ENCODE measurements around the gene KLK3. TPM values are rescaled to one million over a fixed set of nuclear protein-coding genes. Genes with fewer than 3 reads are reported as not detected.

KLK3 gene
- total RNA-seq, 1 experiment from 2014 or later = not detected

DNA sequence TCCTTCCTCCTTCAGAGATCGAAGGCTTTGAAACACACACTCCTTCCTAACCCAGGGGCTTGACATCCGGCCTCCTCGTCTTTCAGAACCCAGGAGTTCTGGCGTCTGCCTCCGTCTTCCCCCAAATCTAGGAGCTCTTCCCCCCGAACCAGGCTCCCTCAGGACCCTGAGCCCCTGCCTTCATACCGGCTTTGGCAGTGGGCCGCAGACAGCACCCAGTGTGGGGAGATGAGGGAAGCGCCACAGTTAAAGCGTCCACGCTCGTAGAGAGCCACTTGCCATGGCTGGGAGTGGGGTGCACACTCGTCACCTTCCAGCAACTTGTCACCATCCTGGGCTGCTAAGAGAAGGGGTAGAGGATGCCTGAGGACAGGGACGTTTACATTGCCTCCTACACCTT is 27.2 kb upstream of the KLK3 start:
- in situ Hi-C loops (cut with HindIII; ENCODE audit: low pct_unique_long_range_greater_than_20kb, low sequenced_read_pairs) = no loop called here
- no peak for DNase-seq (ENCODE audit: low read depth)

DNA sequence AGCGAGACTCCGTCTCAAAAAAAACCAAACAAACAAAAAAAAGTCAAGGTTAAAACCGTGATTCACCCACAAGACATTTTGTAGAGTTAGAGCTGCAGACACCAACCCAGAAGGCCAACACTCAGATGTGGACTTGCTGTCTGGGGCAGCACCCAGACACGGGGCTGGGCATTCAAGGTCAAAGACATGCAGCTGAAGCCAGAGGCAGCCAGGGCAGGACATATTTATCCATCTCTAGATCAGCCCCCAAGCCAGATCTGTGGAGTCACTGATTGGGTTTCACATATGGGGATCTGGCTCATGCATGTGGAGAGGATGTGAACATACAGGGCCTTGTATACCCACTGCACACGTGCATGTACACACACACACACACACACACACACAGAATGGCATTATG is 24.9 kb upstream of the KLK3 start:
- in situ Hi-C loops (cut with HindIII; ENCODE audit: low pct_unique_long_range_greater_than_20kb, low sequenced_read_pairs) = no loop called here
- DNase-seq (ENCODE audit: low read depth) = peak; percentile 31

DNA sequence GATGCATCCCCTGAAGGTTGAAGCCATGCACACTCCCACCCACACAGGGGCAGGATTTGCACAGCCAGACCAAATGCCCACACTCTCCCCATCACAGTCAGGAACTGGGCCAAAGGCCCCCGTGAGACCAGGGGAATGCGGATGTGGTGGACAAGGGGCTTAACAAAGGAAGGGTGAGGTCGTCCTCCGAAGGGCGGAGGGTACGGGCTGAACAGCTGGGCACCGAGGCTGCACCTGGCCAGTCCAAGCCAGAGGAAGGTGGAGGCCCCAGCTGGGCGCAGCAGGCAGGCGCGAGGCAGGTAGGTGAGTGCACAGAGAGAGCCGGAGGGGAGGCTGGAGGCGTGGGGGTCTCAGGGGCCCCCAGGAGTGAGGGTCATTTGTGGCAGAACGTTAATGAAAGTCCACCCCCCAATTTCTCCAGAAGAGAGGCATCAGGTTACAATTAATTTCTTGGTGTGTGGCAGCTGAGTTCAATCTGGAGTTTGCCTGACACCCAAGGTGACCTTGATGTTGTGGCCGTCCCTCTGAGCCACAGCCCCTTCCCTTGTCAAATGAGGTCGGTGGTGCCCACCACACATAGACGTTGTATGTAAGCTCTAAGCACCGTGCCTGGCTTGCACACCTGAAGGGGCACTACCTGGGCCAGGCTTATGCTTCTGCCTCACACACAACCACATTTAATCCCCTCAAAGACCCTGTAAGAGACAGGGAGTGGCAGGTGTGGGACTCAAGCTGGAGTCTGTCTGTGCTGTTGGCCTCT is 24.3 kb upstream of the KLK3 start:
- in situ Hi-C loops (cut with HindIII; ENCODE audit: low pct_unique_long_range_greater_than_20kb, low sequenced_read_pairs) = no loop called here
- no peak for DNase-seq (ENCODE audit: low read depth)

DNA sequence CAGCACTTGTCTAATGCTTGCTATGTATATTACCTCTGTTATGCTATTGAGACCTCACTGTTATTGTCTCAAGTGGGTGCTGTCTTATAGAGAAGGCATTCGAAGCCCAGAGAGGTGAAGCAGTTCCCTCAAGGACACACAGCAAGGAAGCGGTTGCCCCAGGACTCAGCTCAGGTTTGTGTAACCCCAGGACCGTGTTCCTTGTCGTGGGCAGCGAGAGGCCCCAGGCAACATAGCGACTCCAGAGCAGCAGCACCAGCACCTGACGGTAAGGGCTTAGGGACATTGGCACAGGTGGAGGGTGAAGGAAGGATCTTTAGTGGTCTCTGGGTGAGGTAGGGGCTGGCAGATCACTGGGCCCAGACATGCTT is 23.7 kb upstream of the KLK3 start:
- DNase-seq (ENCODE audit: low read depth) = no peak
- in situ Hi-C loops (cut with HindIII; ENCODE audit: low pct_unique_long_range_greater_than_20kb, low sequenced_read_pairs) = no loop called here

DNA sequence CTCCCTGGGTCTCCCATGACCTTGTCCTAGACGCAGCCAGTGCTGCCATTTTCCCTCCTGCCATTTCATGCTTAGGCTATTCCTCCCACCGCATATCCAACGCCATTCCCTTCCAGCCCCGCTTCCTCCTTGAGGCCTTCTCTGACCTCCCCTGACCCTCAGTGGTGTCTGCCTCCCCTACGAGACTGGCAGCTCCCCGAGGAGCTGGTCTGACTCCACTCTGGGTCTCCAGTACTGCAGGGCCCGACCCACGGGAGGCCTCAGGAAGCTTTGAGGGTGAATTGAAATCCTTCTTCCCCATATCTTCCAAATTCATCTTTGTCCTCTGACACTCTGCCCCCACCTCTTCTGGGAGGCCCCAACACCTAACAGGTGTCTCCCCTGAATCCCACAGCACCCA is 22.0 kb upstream of the KLK3 start:
- DNase-seq (ENCODE audit: low read depth) = no peak
- in situ Hi-C loops (cut with HindIII; ENCODE audit: low pct_unique_long_range_greater_than_20kb, low sequenced_read_pairs) = no loop called here

DNA sequence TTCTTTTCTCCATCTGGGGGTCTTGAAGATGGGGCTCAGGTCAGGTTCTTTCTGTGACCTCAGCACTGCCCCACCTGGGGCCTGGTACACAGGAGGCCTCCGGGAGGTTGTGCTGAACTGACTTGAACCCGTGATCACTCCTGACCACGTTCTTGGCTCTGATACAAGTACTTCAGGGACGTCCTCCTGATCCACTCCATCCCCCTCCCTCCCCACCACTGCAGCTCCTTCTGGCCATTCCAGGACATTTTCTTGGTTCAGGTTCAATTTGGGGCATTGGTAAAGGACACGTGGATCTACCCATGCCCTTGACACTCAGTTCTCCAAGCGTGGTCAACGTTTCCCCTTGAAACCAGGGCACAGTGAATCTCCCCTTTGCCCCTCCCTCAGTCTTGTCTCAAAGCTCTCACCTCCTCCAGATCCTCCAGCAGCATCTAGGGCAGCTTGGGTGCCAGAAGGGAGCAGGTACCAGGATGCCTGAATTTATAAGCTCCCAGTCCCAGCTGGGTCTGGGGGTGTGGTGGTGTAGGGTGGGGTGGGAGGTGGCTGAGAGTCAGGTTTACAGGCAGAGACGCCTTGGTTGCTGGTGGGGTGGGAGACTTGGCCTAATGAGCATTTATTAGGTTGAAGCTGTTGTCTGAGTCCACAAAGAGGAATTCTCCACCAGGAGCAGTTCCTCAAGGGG is 21.5 kb upstream of the KLK3 start, which contains the start of gene KLK15:
KLK15 (minus strand) TSS at position 458 of the 685 bp plus-strand sequence. CDS start 2,082 bp downstream, outside the sequence.
- DNase-seq (ENCODE audit: low read depth) = no peak
- in situ Hi-C loops (cut with HindIII; ENCODE audit: low pct_unique_long_range_greater_than_20kb, low sequenced_read_pairs) = no loop called here

DNA sequence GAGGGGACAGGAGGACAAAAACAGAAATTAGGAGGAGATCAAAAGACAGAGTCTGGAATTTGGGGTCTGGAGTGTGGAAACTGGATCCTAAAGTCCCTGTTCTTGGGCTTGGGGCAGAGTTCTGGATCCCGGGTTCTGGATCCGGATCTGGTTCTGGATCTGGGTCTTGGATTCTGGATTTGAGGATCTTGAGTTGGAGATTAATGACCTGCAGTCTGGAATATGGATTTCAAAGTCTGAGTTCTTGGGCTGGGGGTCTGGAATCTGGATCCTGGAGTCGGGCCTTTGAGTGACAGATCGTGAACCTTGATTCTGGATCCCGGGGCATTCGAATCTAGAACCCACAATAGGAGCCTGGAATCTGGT is 20.9 kb upstream of the KLK3 start:
- in situ Hi-C loops (cut with HindIII; ENCODE audit: low pct_unique_long_range_greater_than_20kb, low sequenced_read_pairs) = no loop called here

DNA sequence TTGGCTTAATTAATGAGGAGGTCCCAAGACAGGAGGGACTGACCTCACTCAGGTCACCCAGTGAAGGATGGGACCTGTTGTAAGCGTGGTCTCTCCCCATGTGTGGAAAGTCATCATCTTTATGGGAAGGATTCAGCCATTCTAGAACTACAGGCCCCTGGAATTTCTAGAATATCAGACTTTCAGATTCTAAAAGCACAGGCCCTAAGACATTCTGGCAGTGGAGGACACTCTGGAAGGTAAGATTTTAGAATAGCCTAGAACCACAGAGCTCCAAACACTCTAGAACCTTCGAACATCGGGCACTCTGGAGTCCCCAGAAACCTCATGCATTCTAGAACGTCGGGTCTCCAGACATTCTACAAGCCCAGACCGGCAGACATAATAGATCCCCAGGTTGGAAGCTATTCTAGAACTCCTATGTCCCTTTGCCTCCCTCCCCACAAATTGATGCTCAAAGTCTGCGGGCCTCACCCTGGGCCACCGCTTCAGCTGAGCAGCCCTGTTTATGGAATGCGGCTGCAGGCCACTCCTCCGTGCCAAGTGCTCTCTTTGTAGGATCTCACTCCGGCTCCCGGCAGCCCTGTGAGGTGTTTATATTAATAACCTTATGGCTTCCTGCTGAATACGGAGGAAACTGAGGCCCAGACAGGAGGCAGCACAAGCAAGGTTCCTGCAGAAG is 19.5 kb upstream of the KLK3 start:
- in situ Hi-C loops (cut with HindIII; ENCODE audit: low pct_unique_long_range_greater_than_20kb, low sequenced_read_pairs) = no loop called here
- DNase-seq (ENCODE audit: low read depth) = no peak

More for the DNA sequence above, 20.9 kb upstream of the KLK3 start:
- no peak for DNase-seq (ENCODE audit: low read depth)

DNA sequence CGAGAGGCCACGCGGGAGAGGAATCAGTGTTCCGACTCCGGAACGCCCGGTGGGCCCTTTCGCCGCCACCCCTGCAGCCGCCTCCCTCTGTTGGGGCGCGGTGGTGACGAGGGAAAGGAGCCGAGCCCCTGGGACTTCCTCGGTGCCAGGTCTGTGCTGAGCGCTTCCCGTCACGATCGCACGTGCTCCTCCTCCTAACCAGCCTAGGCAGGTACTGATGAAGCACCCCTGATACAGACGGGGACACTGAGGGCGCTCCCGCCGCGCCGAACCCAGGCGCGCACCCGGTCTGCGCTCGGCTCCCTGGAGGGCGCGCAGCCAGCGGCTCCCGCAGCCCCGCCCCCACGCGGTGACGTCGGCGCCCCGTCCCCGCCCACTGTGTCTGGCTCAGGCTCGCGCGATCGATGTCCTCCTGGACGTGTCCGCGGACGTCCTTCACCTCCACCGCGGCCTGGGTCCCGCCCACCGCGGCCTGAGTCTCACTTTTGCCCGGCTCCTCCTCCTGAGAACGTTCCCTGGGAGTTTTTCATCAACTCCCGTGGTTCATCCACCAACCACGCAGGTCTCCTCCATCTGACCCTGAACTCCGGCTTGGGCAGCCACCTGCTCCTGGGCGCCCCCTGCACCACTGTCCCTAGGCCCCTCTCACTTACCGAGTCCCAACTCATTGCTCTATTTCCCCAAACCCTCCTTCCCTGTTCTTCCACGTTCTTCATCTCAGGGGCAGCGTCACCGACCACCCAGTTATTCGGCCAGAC is 18.8 kb upstream of the KLK3 start:
- DNase-seq (ENCODE audit: low read depth) = peak; percentile 74
- in situ Hi-C loops (cut with HindIII; ENCODE audit: low pct_unique_long_range_greater_than_20kb, low sequenced_read_pairs) = no loop called here

DNA sequence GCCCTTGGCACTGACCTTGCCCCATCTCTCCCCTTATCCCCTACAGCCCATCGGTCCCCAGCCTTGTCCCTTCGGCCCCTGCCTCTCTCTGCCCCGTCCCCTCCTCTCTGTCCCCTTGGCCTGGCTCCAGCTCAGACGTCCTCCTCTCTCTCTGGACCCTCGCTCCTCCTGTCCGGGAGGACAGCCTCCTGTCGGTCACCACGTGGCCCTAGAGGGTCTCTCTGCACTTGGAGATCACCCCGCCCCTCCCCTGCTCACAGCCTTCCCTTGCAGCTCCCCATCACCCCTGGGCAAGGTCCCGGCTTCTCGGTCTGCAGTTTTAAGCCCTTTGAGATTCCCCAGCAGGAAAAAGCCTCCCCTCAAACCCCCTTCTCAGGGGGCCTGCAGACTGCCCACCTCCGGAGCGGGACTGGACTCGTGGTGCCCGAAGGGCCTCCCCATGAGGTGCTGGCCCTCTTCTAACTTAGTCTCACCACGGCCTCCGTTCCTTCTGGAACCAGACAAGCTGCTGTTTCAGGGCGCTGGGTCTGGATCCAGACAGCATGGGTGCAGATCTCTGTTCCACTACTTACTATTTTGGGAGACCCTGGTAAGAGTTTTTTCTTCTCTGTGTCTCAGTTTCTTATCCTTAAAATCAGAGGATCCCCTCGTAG is 18.0 kb upstream of the KLK3 start:
- in situ Hi-C loops (cut with HindIII; ENCODE audit: low pct_unique_long_range_greater_than_20kb, low sequenced_read_pairs) = no loop called here
- no peak for DNase-seq (ENCODE audit: low read depth)

DNA sequence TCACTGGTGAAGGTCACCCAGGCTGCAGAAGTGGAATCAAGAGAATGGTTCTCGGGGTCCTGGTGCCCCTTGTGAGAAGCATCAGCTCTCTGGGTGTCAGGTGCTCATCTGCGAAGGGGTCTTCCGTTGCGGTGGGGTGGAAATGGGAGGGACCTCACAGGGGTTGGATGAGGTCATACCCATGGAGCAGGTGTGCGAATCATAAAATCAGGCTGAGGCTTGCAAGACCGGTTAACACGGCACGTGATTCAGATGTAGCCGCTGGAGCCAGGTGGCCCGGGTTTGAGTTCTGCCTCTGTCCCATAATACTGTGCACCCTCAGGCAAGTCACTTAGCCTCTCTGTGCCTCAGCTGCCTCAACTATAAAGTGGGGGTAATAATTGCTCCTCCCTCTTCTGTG is 17.4 kb upstream of the KLK3 start:
- no peak for DNase-seq (ENCODE audit: low read depth)
- in situ Hi-C loops (cut with HindIII; ENCODE audit: low pct_unique_long_range_greater_than_20kb, low sequenced_read_pairs) = no loop called here

DNA sequence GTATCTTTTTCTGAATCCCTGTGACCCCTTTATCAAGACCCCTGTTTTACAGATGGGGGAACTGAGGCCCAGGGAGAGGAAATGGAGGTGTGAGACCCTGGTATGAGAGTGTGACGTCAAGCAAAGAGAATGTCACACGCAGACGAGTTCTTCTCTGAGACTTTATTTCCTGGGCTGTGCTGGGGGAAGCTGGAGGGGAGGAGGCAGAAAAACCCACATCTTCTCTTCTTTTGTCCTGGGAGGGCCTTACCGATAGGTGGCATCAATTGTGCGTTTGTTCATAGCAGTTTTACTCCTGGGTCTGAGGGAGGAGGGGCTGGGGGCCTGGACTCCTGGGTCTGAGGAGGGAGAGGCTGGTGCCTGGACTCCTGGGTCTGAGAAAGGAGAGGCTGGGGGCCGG is 16.5 kb upstream of the KLK3 start:
- peak; percentile 16 for DNase-seq (ENCODE audit: low read depth)
- in situ Hi-C loops (cut with HindIII; ENCODE audit: low pct_unique_long_range_greater_than_20kb, low sequenced_read_pairs) = no loop called here

DNA sequence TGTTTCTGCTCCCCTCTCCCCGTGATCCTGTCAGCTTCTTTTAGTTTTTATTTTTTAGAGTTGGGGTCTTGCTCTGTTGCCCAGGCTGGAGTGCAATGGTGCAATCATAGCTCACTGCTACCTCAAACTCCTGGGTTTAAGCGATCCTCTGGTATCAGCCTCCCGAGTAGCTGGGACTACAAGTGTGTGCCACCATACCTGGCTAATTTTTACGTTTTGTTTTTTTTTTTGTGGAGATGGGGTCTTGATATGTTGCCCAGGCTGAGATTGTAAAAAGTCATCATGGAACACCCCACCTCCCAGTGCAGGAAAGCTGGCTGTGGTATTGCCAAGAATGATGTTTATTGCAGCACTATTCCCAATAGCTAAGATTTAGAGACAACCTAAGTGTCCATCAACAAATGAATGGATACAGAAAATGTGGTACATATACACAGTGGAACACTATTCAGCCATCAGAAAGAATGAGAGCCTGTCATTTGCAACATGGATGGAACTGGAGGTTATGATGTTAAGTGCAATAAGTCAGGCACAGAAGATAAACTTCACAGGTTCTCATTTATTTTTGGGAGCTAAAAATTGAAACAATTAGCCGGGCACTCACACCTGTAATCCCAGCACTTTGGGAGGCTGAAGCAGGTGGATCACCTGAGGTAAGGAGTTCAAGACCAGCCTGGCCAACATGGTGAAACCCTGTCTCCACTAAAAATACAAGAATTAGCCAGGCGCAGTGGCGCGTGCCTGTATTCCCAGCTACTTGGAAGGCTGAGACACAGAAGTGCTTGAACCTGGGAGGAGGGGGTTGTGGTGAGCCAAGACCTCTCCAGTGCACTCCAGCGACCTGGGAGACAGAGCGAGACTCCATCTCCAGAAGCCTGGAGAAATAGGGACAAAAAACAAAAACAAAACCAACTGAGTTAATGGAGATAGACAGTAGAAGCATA is 14.7 kb upstream of the KLK3 start:
- in situ Hi-C loops (cut with HindIII; ENCODE audit: low pct_unique_long_range_greater_than_20kb, low sequenced_read_pairs) = no loop called here
- no peak for DNase-seq (ENCODE audit: low read depth)

DNA sequence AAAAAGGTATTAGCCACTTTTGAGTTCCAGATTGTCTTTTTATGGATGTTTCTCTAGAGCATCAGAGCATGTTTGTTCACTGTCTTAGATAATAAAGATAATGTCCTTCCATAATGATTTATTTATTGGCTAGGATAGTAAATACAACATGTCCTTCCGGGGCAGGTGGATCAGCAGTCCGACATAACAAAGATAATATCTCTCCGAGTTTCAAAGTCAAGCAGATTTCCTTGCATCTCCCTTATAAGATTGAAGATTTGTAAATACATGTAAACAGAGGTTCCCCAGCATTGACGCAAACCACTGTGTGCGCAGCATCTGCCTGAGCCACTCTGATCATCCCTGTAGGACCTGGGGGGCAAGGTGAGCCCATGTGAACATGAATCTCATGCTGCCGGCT is 12.6 kb upstream of the KLK3 start:
- in situ Hi-C loops (cut with HindIII; ENCODE audit: low pct_unique_long_range_greater_than_20kb, low sequenced_read_pairs) = no loop called here
- DNase-seq (ENCODE audit: low read depth) = no peak

DNA sequence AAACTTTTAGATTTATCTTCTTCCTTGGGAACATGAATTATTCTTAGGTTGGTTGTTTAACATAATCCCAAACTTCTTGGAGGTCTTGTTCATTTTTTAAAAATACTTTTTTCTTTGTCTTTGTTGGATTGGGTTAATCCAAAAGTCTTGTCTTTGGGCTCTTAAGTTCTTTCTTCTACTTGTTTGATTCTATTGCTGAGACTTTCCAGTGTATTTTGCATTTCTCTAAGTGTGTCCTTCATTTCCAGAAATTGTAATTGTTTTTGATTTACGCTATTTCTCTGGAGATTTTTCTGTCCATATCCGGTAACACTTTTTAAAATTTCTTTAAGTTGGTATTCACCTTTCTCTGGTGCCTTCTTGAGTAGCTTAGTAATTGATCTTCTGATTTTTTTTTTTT is 11.5 kb upstream of the KLK3 start:
- in situ Hi-C loops (cut with HindIII; ENCODE audit: low pct_unique_long_range_greater_than_20kb, low sequenced_read_pairs) = no loop called here
- no peak for DNase-seq (ENCODE audit: low read depth)

DNA sequence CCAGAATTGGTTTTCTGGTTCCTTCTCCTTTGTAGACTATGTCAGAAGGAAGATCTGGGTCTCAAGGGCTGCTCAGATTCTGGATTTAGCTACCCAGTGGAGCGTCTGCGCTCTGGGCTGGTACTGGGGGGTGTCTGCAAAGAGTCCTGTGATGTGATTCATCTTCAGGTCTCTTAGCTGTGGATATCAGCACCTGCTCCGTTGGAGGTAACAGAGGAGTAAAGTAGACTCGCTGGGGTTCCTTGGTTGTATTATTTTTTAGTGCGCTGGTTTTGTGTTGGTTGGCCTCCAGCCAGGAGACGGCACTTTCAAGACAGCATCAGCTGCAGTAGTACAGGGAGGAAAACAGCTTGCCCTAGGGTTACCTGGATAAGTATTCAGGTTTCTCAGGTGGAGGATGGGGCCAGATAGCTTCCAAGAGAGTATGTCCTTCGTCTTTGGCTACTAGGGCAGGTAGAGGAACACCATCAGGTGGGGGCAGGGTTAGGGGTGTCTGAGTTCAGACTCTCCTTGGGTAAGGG is 11.0 kb upstream of the KLK3 start:
- in situ Hi-C loops (cut with HindIII; ENCODE audit: low pct_unique_long_range_greater_than_20kb, low sequenced_read_pairs) = no loop called here

DNA sequence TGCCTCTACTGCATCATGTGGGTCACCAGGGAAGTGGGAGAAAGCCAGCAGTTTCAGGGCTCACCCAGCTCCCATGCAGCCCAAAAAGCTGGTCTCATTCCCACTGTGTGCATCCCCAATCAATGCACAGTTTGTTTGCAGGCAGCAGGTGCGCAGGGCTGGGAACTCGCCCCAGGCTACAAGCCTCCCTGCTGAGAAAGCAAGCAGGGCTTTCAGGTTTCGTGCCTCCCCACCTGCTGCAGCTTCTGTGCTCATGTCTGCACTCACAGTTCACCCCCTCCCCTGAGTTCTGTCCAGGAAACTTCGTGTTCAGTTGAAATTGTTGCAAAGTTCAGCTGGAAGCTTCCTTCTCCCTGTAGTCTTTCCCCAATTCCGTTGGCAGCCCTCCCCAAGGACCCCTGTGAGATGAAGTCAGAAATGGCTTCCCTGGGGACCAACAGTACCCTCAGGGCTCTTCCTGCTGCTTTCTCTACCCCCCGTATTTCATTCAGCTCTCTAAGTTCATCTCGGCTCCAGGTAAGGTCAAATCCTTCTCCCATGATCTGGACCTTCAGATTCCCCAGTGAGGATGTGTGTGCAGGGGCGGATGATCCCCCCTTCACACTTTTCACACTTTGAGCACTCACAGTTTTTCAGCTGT is 10.3 kb upstream of the KLK3 start:
- no peak for DNase-seq (ENCODE audit: low read depth)
- in situ Hi-C loops (cut with HindIII; ENCODE audit: low pct_unique_long_range_greater_than_20kb, low sequenced_read_pairs) = no loop called here

More for the DNA sequence above, 11.0 kb upstream of the KLK3 start:
- DNase-seq (ENCODE audit: low read depth) = no peak
